Measurements from ENCODE around the gene AFF2.

DNA sequence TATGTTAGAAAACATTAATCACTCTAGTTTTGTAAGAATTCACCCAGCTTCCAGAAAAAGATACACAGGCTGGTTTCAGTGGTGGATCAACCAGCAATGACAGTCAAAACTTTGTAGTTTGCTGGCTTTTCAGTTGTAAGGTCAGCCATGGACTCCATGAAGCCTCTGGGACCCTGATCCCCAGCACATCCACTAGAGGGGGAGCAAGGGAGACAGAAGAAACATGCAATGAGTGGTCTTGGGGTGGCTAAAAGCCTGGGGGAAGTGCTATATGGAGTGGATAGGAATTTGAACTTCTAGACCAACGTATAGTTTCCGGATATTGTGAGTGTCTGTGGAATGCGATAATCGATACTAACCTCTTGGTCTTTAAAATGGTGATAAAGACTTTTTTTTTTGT is 72.7 kb downstream of the AFF2 start:
- TF ChIP-seq, protein P1, sequence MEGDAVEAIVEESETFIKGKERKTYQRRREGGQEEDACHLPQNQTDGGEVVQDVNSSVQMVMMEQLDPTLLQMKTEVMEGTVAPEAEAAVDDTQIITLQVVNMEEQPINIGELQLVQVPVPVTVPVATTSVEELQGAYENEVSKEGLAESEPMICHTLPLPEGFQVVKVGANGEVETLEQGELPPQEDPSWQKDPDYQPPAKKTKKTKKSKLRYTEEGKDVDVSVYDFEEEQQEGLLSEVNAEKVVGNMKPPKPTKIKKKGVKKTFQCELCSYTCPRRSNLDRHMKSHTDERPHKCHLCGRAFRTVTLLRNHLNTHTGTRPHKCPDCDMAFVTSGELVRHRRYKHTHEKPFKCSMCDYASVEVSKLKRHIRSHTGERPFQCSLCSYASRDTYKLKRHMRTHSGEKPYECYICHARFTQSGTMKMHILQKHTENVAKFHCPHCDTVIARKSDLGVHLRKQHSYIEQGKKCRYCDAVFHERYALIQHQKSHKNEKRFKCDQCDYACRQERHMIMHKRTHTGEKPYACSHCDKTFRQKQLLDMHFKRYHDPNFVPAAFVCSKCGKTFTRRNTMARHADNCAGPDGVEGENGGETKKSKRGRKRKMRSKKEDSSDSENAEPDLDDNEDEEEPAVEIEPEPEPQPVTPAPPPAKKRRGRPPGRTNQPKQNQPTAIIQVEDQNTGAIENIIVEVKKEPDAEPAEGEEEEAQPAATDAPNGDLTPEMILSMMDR (IDR thresholded peaks at IDR 0.05; ENCODE audit: extremely low read depth in 1 of 2, insufficient read depth in 1 of 2, low read depth in 1 of 2, low read length in 2 of 2) = no peak
- no peak for TF ChIP-seq JUN (IDR thresholded peaks at IDR 0.05; ENCODE audit: borderline replicate concordance, insufficient read depth, insufficient read length, low read depth)

All from endothelial cell of umbilical vein (primary cell).